HepG2 (cell line): ENCODE results near the gene RAB9A. TPM values are rescaled to one million over a fixed set of nuclear protein-coding genes. Genes with fewer than 3 reads are reported as not detected.

Source experiments
- ASH2L ChIP-seq: fragments of 300-600, 200-600 bp; sonication (generic); IDR thresholded peaks from 2 replicates; pipeline ENCODE4 v1.7.0; 2017; ENCODE audit warnings: low read depth, mild to moderate bottlenecking, moderate library complexity, mixed read lengths, low read length; ENCODE audit not compliant: insufficient read length
- BCLAF1 ChIP-seq: fragments of 450-650 bp; IDR thresholded peaks from 2 replicates; pipeline ENCODE4 v1.6.1; 2017; ENCODE audit warnings: mild to moderate bottlenecking
- DR1 ChIP-seq: sonication (generic); formaldehyde crosslinking; IDR thresholded peaks from 2 replicates; pipeline ENCODE4 v1.8.0; 2021; ENCODE audit warnings: mild to moderate bottlenecking, missing genetic modification reagents, inconsistent platforms
- FOXK2 ChIP-seq: fragments of 450-650 bp; IDR thresholded peaks from 2 replicates; pipeline ENCODE4 v1.6.1; 2016
- MEF2D ChIP-seq: sonication (generic); formaldehyde crosslinking; IDR thresholded peaks from 2 replicates; pipeline ENCODE4 v1.5.1; 2020; ENCODE audit warnings: mild to moderate bottlenecking, missing genetic modification reagents
- NR2C2 ChIP-seq: sonication (generic); formaldehyde crosslinking; IDR thresholded peaks from 2 replicates; pipeline ENCODE4 v1.4.0; 2020; ENCODE audit warnings: missing genetic modification reagents, mild to moderate bottlenecking, moderate library complexity, borderline replicate concordance
- PRDM10 ChIP-seq: sonication (generic); formaldehyde crosslinking; IDR thresholded peaks from 2 replicates; pipeline ENCODE4 v1.4.0; 2020; ENCODE audit warnings: low read depth, missing genetic modification reagents
- RARA ChIP-seq: IDR thresholded peaks from 2 replicates; pipeline ENCODE4 v1.6.1; 2016; ENCODE audit warnings: missing genetic modification reagents, missing compliant biosample characterization
- RFX3 ChIP-seq: IDR thresholded peaks from 2 replicates; pipeline ENCODE4 v1.6.1; 2016; ENCODE audit warnings: missing biosample characterization, missing genetic modification reagents
- SAP130 ChIP-seq: IDR thresholded peaks from 2 replicates; pipeline ENCODE4 v1.6.1; 2016; ENCODE audit warnings: low read depth
- ZBTB2 ChIP-seq: sonication (generic); formaldehyde crosslinking; IDR thresholded peaks from 2 replicates; pipeline ENCODE4 v1.8.0; 2022; ENCODE audit warnings: low read depth, missing genetic modification reagents
- ZHX2 ChIP-seq, 2 experiments: sonication (generic) in 1 of 2; formaldehyde crosslinking in 1 of 2; IDR thresholded peaks; 2 replicates each; pipeline versions ENCODE4 v1.6.1 to v1.9.0; 2014 to 2022; ENCODE audit warnings: antibody characterized with exemption in 1 of 2, borderline replicate concordance in 1 of 2, inconsistent platforms in 1 of 2, low read depth in 1 of 2, missing genetic modification reagents in 1 of 2
- ZNF652 ChIP-seq: IDR thresholded peaks from 2 replicates; pipeline ENCODE4 v1.6.1; 2016; ENCODE audit warnings: low read depth, borderline replicate concordance
- ZSCAN30 ChIP-seq: sonication (generic); formaldehyde crosslinking; IDR thresholded peaks from 2 replicates; pipeline ENCODE4 v1.5.0; 2020; ENCODE audit warnings: mild to moderate bottlenecking, missing genetic modification reagents
- polyA plus RNA-seq, 8 experiments: library from polyadenylated mRNA; depleted of rRNA in 3 of 8; stranded (reverse) in 7 of 8; unstranded in 1 of 8; fragments of >200 nt; fragmentation: Illumina TruSeq in 4 of 8; extraction: Trizol in 4 of 8; gene quantifications; 2 replicates each; pipeline versions ENCODE4 v1.2.1 to v1.2.3, GENCODE V29; 2011 to 2016; ENCODE audit warnings: low read depth in 4 of 8, missing spikeins in 1 of 8, mixed read lengths in 1 of 8; ENCODE audit not compliant: insufficient read depth in 1 of 8
- total RNA-seq, 5 experiments: library from RNA; depleted of rRNA; stranded (reverse); fragments of >200 nt; fragmentation: Illumina TruSeq; extraction: Trizol; gene quantifications; 2 replicates each; pipeline ENCODE4 v1.2.3, GENCODE V29; 2016; ENCODE audit warnings: low read depth in 1 of 5

RAB9A gene
- total and polyA plus RNA-seq, 2 of the 13 experiments (the other 11 are each of a cell fraction or from before 2014, with no cell fraction given), result 10.5 to 23.1 TPM

GRCh38 chrX:13734278-13735172, 45.6 kb downstream of the RAB9A start, which contains the start of the genes OFD1 and TRAPPC2 (continued):
- TF ChIP-seq ZHX2 (IDR thresholded peaks at IDR 0.05; ENCODE audit: low read depth), result no peak
- no peak for TF ChIP-seq ZHX2 (CRISPR knock-in tag; IDR thresholded peaks at IDR 0.05; ENCODE audit: borderline replicate concordance)
- TF ChIP-seq MEF2D, result peak; percentile 99
- no peak for TF ChIP-seq PRDM10 (CRISPR knock-in tag)
- no peak for TF ChIP-seq RFX3
- no peak for TF ChIP-seq BCLAF1
- no peak for TF ChIP-seq ZNF652 (CRISPR knock-in tag)
- no peak for TF ChIP-seq RARA
- no peak for TF ChIP-seq ZBTB2 (CRISPR knock-in tag)
- TF ChIP-seq FOXK2, result no peak
- TF ChIP-seq NR2C2 (CRISPR knock-in tag), result peak; percentile 52; the same call in 1 of the 2 replicates
- TF ChIP-seq ASH2L, result peak; percentile 61
- TF ChIP-seq DR1 (CRISPR knock-in tag), result peak; percentile 86
- TF ChIP-seq SAP130, result peak; percentile 79
- TF ChIP-seq ZSCAN30 (CRISPR knock-in tag), result no peak
